ENCODE measurements around the gene PATL1.
"Not testable (repeated sequence)": the region's sequence is repeated elsewhere in the genome, so short reads cannot be mapped to it uniquely, and the experiment has no call there.

DNA sequence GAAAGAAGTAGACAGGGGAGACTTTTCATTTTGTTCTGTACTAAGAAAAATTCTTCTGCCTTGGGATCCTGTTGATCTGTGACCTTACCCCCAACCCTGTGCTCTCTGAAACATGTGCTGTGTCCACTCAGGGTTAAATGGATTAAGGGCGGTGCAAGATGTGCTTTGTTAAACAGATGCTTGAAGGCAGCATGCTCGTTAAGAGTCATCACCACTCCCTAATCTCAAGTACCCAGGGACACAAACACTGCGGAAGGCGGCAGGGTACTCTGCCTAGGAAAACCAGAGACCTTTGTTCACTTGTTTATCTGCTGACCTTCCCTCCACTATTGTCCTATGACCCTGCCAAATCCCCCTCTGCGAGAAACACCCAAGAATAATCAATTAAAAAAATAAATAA lies 31.3 kb upstream of the PATL1 start:
- TF ChIP-seq EZH2 (IDR thresholded peaks at IDR 0.05; ENCODE audit: insufficient read depth, poor library complexity, severe bottlenecking); EZH2phosphoT487 (IDR thresholded peaks at IDR 0.05; ENCODE audit: insufficient read depth, low read depth): not testable (repeated sequence)
